Calu3 (cell line): ENCODE measurements around the gene TIRAP. TPM values are rescaled to one million over a fixed set of nuclear protein-coding genes. Genes with fewer than 3 reads are reported as not detected.
"Not testable (repeated sequence)": the region's sequence is repeated elsewhere in the genome, so short reads cannot be mapped to it uniquely, and the experiment has no call there.

Source experiments
- BruUV-seq: library from RNA; stranded (reverse); fragments of 400-500 nt; replicated peaks from 2 replicates; lab custom pipeline; 2021; lab: Mats Ljungman, UMichigan
- CTCF ChIA-PET: fragments of 300-600 bp; sonication (Branson Sonifier 250); formaldehyde crosslinking; loops from one replicate; lab custom pipeline; 2022; ENCODE audit warnings: antibody characterized with exemption; lab: Charles Lee
- DNase-seq: peaks from one replicate; pipeline ENCODE4 v3.0.0; 2022
- H3K27ac Mint-ChIP-seq: one replicate; pipeline ENCODE4 v1.8.0; 2022; ENCODE audit warnings: mixed read lengths; ENCODE audit not compliant: unreplicated experiment
- H3K27me3 Mint-ChIP-seq: one replicate; pipeline ENCODE4 v1.8.0; 2022; ENCODE audit warnings: mixed read lengths; ENCODE audit not compliant: unreplicated experiment
- H3K36me3 Mint-ChIP-seq: one replicate; pipeline ENCODE4 v1.8.0; 2022; ENCODE audit warnings: mild to moderate bottlenecking, moderate library complexity, mixed read lengths; ENCODE audit not compliant: insufficient read depth, unreplicated experiment
- H3K4me1 Mint-ChIP-seq: one replicate; pipeline ENCODE4 v1.8.0; 2022; ENCODE audit warnings: mild to moderate bottlenecking, low read depth, mixed read lengths; ENCODE audit not compliant: unreplicated experiment
- H3K4me3 Mint-ChIP-seq: one replicate; pipeline ENCODE4 v1.8.0; 2022; ENCODE audit warnings: mild to moderate bottlenecking, low read depth, moderate library complexity, mixed read lengths; ENCODE audit not compliant: unreplicated experiment
- H3K9me3 Mint-ChIP-seq: one replicate; pipeline ENCODE4 v1.8.0; 2022; ENCODE audit warnings: low read depth, mixed read lengths; ENCODE audit not compliant: unreplicated experiment
- CTCF ChIP-seq: fragments of 200-600 bp; IDR thresholded peaks from one replicate; pipeline ENCODE4 v1.8.0; 2022; ENCODE audit warnings: antibody characterized with exemption; ENCODE audit not compliant: unreplicated experiment
- intact Hi-C: fragments of 100-400 bp; cut with micrococcal nuclease; formaldehyde crosslinking; loops from one replicate; pipeline ENCODE4 v1.10.0; 2022; ENCODE audit not compliant: unreplicated experiment
- total RNA-seq: library from RNA; stranded (reverse); gene quantifications from 2 replicates; pipeline ENCODE4 v1.2.3, GENCODE V29; 2022

TIRAP gene
- total RNA-seq, 1 experiment from 2014 or later: 8.1 TPM

DNA sequence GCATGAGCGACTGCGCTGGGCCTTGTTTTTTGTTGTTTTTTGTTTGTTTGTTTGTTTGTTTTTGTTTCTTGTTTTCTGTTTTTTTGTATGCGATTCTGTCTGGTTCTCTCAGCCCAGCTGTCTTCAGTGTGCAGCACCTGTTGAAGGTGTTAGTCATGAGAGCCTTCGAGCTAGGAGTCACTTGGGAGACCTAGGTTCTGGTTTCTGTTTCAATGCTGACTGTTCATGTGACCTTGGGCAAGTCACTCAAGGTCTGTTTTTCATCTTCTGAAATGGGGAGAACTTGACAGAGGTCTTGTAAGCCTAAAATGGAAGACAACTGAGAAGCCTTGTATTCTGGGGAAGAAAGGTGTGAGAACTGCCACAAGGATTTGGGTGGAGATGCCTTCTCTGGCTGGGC is 22.8 kb downstream of the TIRAP start:
- peaks cover 8% of the 10 kb centered on the region for H3K4me1 Mint-ChIP-seq
- no peaks in the 10 kb centered on the region for H3K27me3 Mint-ChIP-seq
- CTCF ChIA-PET: no interaction called here
- no TSS peak for BruUV-seq
- no peaks in the 10 kb centered on the region for H3K9me3 Mint-ChIP-seq
- intact Hi-C loops: loop anchor here (10.0 kb wide), 1 partner anchor 299 kb away; no protein-coding TSS in a partner anchor
- peaks cover 19% of the 10 kb centered on the region for H3K36me3 Mint-ChIP-seq
- TF ChIP-seq CTCF: no peak
- DNase-seq: no peak
- no peak overlapping the region for H3K4me3 Mint-ChIP-seq
- H3K27ac Mint-ChIP-seq: no peak overlapping the region

- peak; percentile 15 for DNase-seq
- intact Hi-C loops: loop anchor here (10.0 kb wide), 1 partner anchor 297 kb away; no protein-coding TSS in a partner anchor
- CTCF ChIA-PET: interaction anchor here (1.3 kb wide), 1 partner anchor 173 kb away, joined by 11 read pairs; no protein-coding TSS in a partner anchor
- peaks cover 19% of the 10 kb centered on the region for H3K36me3 Mint-ChIP-seq
- H3K4me1 Mint-ChIP-seq: peaks cover 10% of the 10 kb centered on the region
- no peaks in the 10 kb centered on the region for H3K9me3 Mint-ChIP-seq
- no peak overlapping the region for H3K27ac Mint-ChIP-seq
- H3K27me3 Mint-ChIP-seq: no peaks in the 10 kb centered on the region
- BruUV-seq: no TSS peak
- no peak overlapping the region for H3K4me3 Mint-ChIP-seq
- peak; percentile 17 for TF ChIP-seq CTCF
Observed at GRCh38 chr11:126307706-126308105, 24.8 kb downstream of the TIRAP start.

- CTCF ChIA-PET: interaction anchor here (1.3 kb wide), 1 partner anchor 172 kb away, joined by 11 read pairs; no protein-coding TSS in a partner anchor
- Mint-ChIP-seq H3K9me3 (no peaks in the 10 kb centered on the region), H3K27me3 (no peaks in the 10 kb centered on the region), H3K27ac (no peak overlapping the region), H3K36me3 (peaks cover 19% of the 10 kb centered on the region), H3K4me3 (no peak overlapping the region), H3K4me1 (peaks cover 16% of the 10 kb centered on the region)
- BruUV-seq: no TSS peak
- intact Hi-C loops: loop anchor here (10.0 kb wide), 1 partner anchor 297 kb away; no protein-coding TSS in a partner anchor
- no peak for DNase-seq
- TF ChIP-seq CTCF: no peak
Observed at GRCh38 chr11:126308271-126308671, 25.4 kb downstream of the TIRAP start.

GRCh38 chr11:126308771-126309170 is 25.9 kb downstream of the TIRAP start:
- H3K27me3 Mint-ChIP-seq, CTCF ChIA-PET, BruUV-seq, H3K4me3 Mint-ChIP-seq, DNase-seq, H3K9me3 Mint-ChIP-seq, H3K27ac Mint-ChIP-seq: not testable (repeated sequence)
- intact Hi-C loops: loop anchor here (10.0 kb wide), 1 partner anchor 296 kb away; no protein-coding TSS in a partner anchor
- peaks cover 16% of the 10 kb centered on the region for H3K36me3 Mint-ChIP-seq
- H3K4me1 Mint-ChIP-seq: peaks cover 19% of the 10 kb centered on the region
